ENCODE data around the gene NFKBIB.

DNA sequence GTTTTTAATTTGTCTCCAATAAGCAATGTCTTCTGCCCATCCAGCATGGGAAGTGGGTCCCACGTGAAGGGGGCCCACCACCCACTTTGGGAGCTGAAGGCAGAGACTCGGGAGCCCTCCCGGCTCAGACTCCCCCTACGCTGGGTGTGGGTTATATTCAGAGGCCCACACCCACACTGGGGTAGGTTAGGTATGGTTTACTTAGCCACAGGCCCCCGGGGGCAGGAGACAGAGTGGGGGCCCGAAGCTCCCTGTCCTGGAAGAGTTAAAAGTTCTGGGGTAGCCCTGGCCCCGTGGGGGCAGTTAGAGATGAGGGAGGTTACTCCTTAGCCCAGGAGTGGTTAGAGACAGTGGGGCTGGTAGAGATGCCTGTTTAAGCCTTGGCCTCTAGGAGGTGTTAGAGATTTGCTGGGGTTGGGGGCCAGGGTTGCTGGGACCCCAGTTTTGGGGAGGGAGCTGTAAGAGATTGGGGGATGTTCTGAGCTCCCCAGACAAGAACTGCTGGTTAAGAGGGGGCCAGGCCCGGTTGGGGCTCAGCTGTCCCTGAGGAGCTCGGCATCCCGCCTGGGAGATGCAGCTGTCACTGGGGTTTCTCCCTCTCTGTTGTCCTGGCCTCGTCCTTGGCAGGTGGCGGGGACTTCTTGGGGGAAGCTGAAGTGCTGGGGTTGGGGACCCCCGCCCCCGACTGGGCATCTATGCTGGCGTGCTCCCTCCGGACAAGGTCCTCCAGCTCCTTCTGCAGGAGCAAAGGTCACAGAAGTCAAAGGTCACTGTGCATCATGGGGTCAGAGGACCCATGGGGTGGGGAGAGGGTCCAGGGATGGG is 21.0 kb upstream of the NFKBIB start:
- TF ChIP-seq, protein P1, sequence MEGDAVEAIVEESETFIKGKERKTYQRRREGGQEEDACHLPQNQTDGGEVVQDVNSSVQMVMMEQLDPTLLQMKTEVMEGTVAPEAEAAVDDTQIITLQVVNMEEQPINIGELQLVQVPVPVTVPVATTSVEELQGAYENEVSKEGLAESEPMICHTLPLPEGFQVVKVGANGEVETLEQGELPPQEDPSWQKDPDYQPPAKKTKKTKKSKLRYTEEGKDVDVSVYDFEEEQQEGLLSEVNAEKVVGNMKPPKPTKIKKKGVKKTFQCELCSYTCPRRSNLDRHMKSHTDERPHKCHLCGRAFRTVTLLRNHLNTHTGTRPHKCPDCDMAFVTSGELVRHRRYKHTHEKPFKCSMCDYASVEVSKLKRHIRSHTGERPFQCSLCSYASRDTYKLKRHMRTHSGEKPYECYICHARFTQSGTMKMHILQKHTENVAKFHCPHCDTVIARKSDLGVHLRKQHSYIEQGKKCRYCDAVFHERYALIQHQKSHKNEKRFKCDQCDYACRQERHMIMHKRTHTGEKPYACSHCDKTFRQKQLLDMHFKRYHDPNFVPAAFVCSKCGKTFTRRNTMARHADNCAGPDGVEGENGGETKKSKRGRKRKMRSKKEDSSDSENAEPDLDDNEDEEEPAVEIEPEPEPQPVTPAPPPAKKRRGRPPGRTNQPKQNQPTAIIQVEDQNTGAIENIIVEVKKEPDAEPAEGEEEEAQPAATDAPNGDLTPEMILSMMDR (IDR thresholded peaks at IDR 0.05; ENCODE audit: extremely low read depth in 1 of 2, insufficient read depth in 1 of 2, low read depth in 1 of 2, low read length in 2 of 2) = no peak
- TF ChIP-seq JUN (IDR thresholded peaks at IDR 0.05; ENCODE audit: borderline replicate concordance, insufficient read depth, insufficient read length, low read depth) = no peak

Measured in endothelial cell of umbilical vein (primary cell).